K562 (cell line): Measurements from ENCODE around the gene LRRC43. TPM values are rescaled to one million over a fixed set of nuclear protein-coding genes. Genes with fewer than 3 reads are reported as not detected.

Experiments used
- AFF1 ChIP-seq, 2 experiments: fragments of 450-650 bp; IDR thresholded peaks; 2 replicates each; pipeline ENCODE4 v1.6.1; 2018; ENCODE audit warnings: mild to moderate bottlenecking in 2 of 2, low read depth in 1 of 2; ENCODE audit not compliant: partially characterized antibody in 2 of 2
- FOXO4 ChIP-seq: fragments of 450-650 bp; formaldehyde crosslinking; IDR thresholded peaks from 2 replicates; pipeline ENCODE4 v1.4.0; 2020; ENCODE audit warnings: mild to moderate bottlenecking, moderate library complexity
- KAT2B ChIP-seq: IDR thresholded peaks from one replicate; pipeline ENCODE4 v1.6.1; 2012; ENCODE audit warnings: low read depth, mild to moderate bottlenecking, control low read depth, inconsistent platforms, low read length, moderate library complexity
- KLF10 ChIP-seq: fragments of 250-450 bp; sonication (Bioruptor Pico); IDR thresholded peaks from 2 replicates; pipeline ENCODE4 v1.6.1; 2021; ENCODE audit warnings: matching md5 sums
- MTA3 ChIP-seq: fragments of 450-650 bp; formaldehyde crosslinking; IDR thresholded peaks from 2 replicates; pipeline ENCODE4 v1.6.1; 2017; ENCODE audit warnings: mild to moderate bottlenecking, borderline replicate concordance
- NCOA1 ChIP-seq: fragments of 450-650 bp; IDR thresholded peaks from 2 replicates; pipeline ENCODE4 v1.6.1; 2016; ENCODE audit warnings: low read depth
- NKRF ChIP-seq: fragments of 450-650 bp; IDR thresholded peaks from 2 replicates; pipeline ENCODE4 v1.6.1; 2016; ENCODE audit warnings: borderline replicate concordance
- SMARCC2 ChIP-seq: fragments of 450-650 bp; IDR thresholded peaks from 2 replicates; pipeline ENCODE4 v1.6.1; 2017; ENCODE audit warnings: antibody characterized with exemption, moderate library complexity, mild to moderate bottlenecking, low read depth
- TBL1XR1 ChIP-seq, 2 experiments: IDR thresholded peaks; 2 replicates each; pipeline ENCODE4 v1.6.1; 2012; ENCODE audit warnings: improper control_type of control experiment in 2 of 2, low read length in 2 of 2, mild to moderate bottlenecking in 1 of 2
- TEAD1 ChIP-seq, 2 experiments: fragments of 450-650 bp in 1 of 2; sonication (generic) in 1 of 2; formaldehyde crosslinking; IDR thresholded peaks; 2 replicates each; pipeline versions ENCODE4 v1.4.0 to v1.8.0; 2020 to 2022; ENCODE audit warnings: mild to moderate bottlenecking in 2 of 2, missing genetic modification reagents in 1 of 2
- TOE1 ChIP-seq, 2 experiments: fragments of 450-650 bp in 1 of 2; sonication (generic) in 1 of 2; formaldehyde crosslinking in 1 of 2; IDR thresholded peaks; 2 replicates each; pipeline versions ENCODE4 v1.7.1 to v1.8.0; 2016 to 2022; ENCODE audit warnings: borderline replicate concordance in 2 of 2, mild to moderate bottlenecking in 2 of 2, antibody characterized with exemption in 1 of 2, inconsistent platforms in 1 of 2, low read depth in 1 of 2, missing genetic modification reagents in 1 of 2, moderate library complexity in 1 of 2
- TRIM28 ChIP-seq: fragments of 450-650 bp; IDR thresholded peaks from 2 replicates; pipeline ENCODE4 v1.6.1; 2017
- ZBTB5 ChIP-seq: fragments of 450-650 bp; IDR thresholded peaks from 2 replicates; pipeline ENCODE4 v1.6.1; 2017; ENCODE audit warnings: antibody characterized with exemption
- ZFP36 ChIP-seq: fragments of 150-350 bp; IDR thresholded peaks from 2 replicates; pipeline ENCODE4 v1.6.1; 2018; ENCODE audit warnings: low read length, low read depth; ENCODE audit not compliant: partially characterized antibody
- ZNF280A ChIP-seq: fragments of 450-650 bp; IDR thresholded peaks from 2 replicates; pipeline ENCODE4 v1.6.1; 2018; ENCODE audit warnings: mild to moderate bottlenecking, low read depth; ENCODE audit not compliant: partially characterized antibody
- ZNF668 ChIP-seq: fragments of 250-450 bp; sonication (Bioruptor Pico); IDR thresholded peaks from 2 replicates; pipeline ENCODE4 v1.8.0; 2022; ENCODE audit warnings: mild to moderate bottlenecking, inconsistent platforms
- polyA plus RNA-seq, 8 experiments: library from polyadenylated mRNA; depleted of rRNA in 4 of 8; stranded (reverse) in 5 of 8; unstranded in 3 of 8; fragments of >200 nt; fragmentation: Nextera tagmentation in 2 of 8; fragmentation: Illumina TruSeq in 1 of 8; extraction: Ambion mirVana in 2 of 8; extraction: Trizol in 1 of 8; gene quantifications; 2 replicates each; pipeline versions ENCODE4 v1.2.1 to v1.2.3, GENCODE V29; 2011 to 2014; ENCODE audit warnings: inconsistent platforms in 1 of 8, missing spikeins in 1 of 8
- total RNA-seq, 7 experiments: library from RNA; depleted of rRNA in 6 of 7; stranded (reverse); fragments of >200 nt in 6 of 7; fragmentation: Illumina TruSeq in 2 of 7; extraction: Trizol in 2 of 7; gene quantifications; 2 replicates each; pipeline versions ENCODE4 v1.2.1 to v1.2.3, GENCODE V29; 2011 to 2021; ENCODE audit warnings: low replicate concordance in 1 of 7

LRRC43 gene
- total and polyA plus RNA-seq, 9 of the 15 experiments (the other 6 are each of a cell fraction or from before 2014, with no cell fraction given): 0.19 TPM; not detected in 8

DNA sequence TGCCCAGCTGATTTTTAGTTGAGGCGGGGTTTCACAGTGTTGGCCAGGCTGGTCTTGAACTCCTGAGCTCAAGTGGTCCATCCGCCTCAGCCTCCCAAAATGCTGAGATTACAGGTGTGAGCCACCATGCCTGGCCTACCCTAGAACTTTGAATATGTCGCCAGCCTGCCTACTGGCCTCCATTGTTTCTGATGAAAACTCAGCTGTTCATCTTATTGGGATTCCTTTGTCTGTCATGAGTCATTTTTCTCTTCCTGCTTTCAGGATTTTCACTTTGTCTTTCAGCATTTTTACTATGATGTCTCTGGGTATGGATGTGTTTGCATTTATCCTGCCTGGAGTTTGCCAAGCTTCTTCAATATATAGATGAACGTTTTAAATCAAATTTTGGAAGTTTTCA lies 12.5 kb downstream of the LRRC43 start (continued):
- TF ChIP-seq ZBTB5 (no peak), KLF10 (CRISPR knock-in tag) (no peak), ZFP36 (no peak), NCOA1 (no peak), KAT2B (no peak), TRIM28 (peak; percentile 91), TOE1 (IDR thresholded peaks at IDR 0.05; ENCODE audit: borderline replicate concordance) (no peak), TOE1 (CRISPR knock-in tag; IDR thresholded peaks at IDR 0.05; ENCODE audit: borderline replicate concordance, low read depth) (no peak), ZNF280A (peak; percentile 58), AFF1 (IDR thresholded peaks at IDR 0.05; ENCODE audit: low read depth in 1 of 2, partially characterized antibody in 2 of 2) (no peak), NKRF (no peak), FOXO4 (CRISPR knock-in tag) (no peak), MTA3 (peak; percentile 24; the same call in 1 of the 2 replicates), ZNF668 (CRISPR knock-in tag) (no peak), TBL1XR1 (IDR thresholded peaks at IDR 0.05; ENCODE audit: low read length in 2 of 2) (no peak), SMARCC2 (no peak), TEAD1 (CRISPR knock-in tag; IDR thresholded peaks at IDR 0.05) (no peak)
